ENCODE measurements around the gene ZCCHC2.

Gene ZCCHC2

DNA sequence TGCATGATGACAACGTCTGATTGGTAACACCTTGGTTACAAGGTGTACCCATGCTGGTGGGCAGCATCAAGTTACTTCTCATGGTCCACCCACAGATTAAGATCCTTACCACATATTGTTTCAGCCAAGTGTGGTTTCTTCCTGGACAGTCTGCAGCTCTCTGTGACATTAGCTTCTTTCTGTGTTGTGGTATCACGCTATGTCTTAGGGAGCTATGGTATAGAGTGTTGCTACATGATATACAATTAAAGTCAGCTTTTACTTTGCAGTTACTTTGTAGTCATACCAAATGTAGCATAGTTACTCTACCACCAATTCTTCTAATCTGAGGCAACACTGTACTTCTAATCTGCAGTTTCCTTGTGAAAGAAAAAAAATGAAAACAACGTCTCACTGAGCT, 48.8 kb downstream of the ZCCHC2 start:
- H3K4me2 ChIP-seq (ENCODE audit: insufficient read depth, low read length, poor library complexity, severe bottlenecking), result no peak overlapping the region
- H3K4me1 ChIP-seq (ENCODE audit: control insufficient read depth in 2 of 2, insufficient read depth in 1 of 2, low read depth in 1 of 2, low read length in 2 of 2), result no peaks in the 10 kb centered on the region
- no peak overlapping the region for H2BK120ac ChIP-seq (ENCODE audit: low read depth, low read length)
- H3K4ac ChIP-seq (ENCODE audit: low read length), result no peak overlapping the region
- no peak overlapping the region for H3K9ac ChIP-seq (ENCODE audit: low read depth, low read length, poor library complexity)
- DNase-seq (ENCODE audit: low spot score), result no peak
- no peaks in the 10 kb centered on the region for H3K79me1 ChIP-seq (ENCODE audit: low read depth, low read length)
- no peaks in the 10 kb centered on the region for H3K27me3 ChIP-seq (ENCODE audit: control insufficient read depth in 3 of 3, insufficient read depth in 3 of 3, low read depth in 1 of 3, low read length in 3 of 3)
- no peak overlapping the region for H2AK5ac ChIP-seq (ENCODE audit: low read depth, low read length)
- H4K8ac ChIP-seq (ENCODE audit: low read depth, low read length), result no peak overlapping the region
- H2AFZ ChIP-seq (ENCODE audit: low read length), result no peak overlapping the region
- H3K23ac ChIP-seq (ENCODE audit: low read depth, low read length, poor library complexity), result no peak overlapping the region
- H3K4me3 ChIP-seq (ENCODE audit: low read length in 2 of 2), result no peak overlapping the region
- H2BK5ac ChIP-seq (ENCODE audit: low read length), result no peak overlapping the region
- H3K18ac ChIP-seq (ENCODE audit: low read length), result no peak overlapping the region
- peaks cover 4 to 13% of the 10 kb centered on the region in 2 donors for H3K9me3 ChIP-seq (replicated peaks in 1 of 2; ENCODE audit: control insufficient read depth in 2 of 2, insufficient read depth in 1 of 2, low read depth in 1 of 2, low read length in 2 of 2)
- H2BK15ac ChIP-seq (ENCODE audit: low read length), result no peak overlapping the region
- no peak overlapping the region for H3K14ac ChIP-seq (ENCODE audit: low read length)
- no peak overlapping the region for H3K27ac ChIP-seq (replicated peaks; ENCODE audit: low read length)
- H4K91ac ChIP-seq (ENCODE audit: low read depth, low read length, poor library complexity), result no peak overlapping the region
- no peak overlapping the region for H2BK12ac ChIP-seq (ENCODE audit: low read length)
- peaks cover 12 to 44% of the 10 kb centered on the region in 2 donors for H3K36me3 ChIP-seq (replicated peaks in 1 of 2; ENCODE audit: control insufficient read depth in 2 of 2, insufficient read depth in 2 of 2, low read length in 2 of 2)
- WGBS, 2 donors (ENCODE audit: extremely low coverage in 2 of 2, insufficient read length in 2 of 2, insufficient replicate concordance in 1 of 2), result no CpG with 5 or more reads among the region's 3 CpGs

DNA sequence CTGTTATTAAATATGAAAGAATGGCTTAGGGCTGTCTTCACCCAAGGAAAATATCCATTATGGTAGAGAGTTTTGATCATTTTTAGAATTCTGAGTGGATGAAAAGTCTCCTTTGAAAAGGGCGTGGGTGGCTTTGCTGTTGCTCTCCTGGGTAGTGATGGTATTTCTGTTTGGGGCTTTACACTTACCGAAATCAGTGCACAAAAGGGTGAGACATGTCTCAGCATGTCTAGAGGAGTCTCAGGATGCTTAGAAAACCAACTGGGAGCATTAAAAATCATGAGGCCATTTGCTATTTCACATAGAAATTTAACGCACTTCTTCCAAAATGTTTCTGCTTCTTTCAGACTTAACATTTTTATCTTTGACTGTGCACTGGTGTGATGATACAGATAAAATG, 49.6 kb downstream of the ZCCHC2 start:
- no peak overlapping the region for H2BK5ac ChIP-seq (ENCODE audit: low read length)
- H3K4me3 ChIP-seq (ENCODE audit: low read length in 2 of 2), result no peak overlapping the region
- H2BK15ac ChIP-seq (ENCODE audit: low read length), result no peak overlapping the region
- H3K27ac ChIP-seq (replicated peaks; ENCODE audit: low read length), result no peak overlapping the region
- WGBS, 2 donors (ENCODE audit: extremely low coverage in 2 of 2, insufficient read length in 2 of 2, insufficient replicate concordance in 1 of 2), result no CpG with 5 or more reads among the region's 3 CpGs
- no peaks in the 10 kb centered on the region for H3K79me1 ChIP-seq (ENCODE audit: low read depth, low read length)
- no peak overlapping the region for H2AK5ac ChIP-seq (ENCODE audit: low read depth, low read length)
- no peak overlapping the region for H2BK12ac ChIP-seq (ENCODE audit: low read length)
- H2AFZ ChIP-seq (ENCODE audit: low read length), result no peak overlapping the region
- no peak overlapping the region for H3K4ac ChIP-seq (ENCODE audit: low read length)
- H3K9me3 ChIP-seq (replicated peaks in 1 of 2; ENCODE audit: control insufficient read depth in 2 of 2, insufficient read depth in 1 of 2, low read depth in 1 of 2, low read length in 2 of 2), result peaks cover 4 to 13% of the 10 kb centered on the region in 2 donors
- H3K14ac ChIP-seq (ENCODE audit: low read length), result no peak overlapping the region
- H3K18ac ChIP-seq (ENCODE audit: low read length), result no peak overlapping the region
- H4K91ac ChIP-seq (ENCODE audit: low read depth, low read length, poor library complexity), result no peak overlapping the region
- peaks cover 12 to 43% of the 10 kb centered on the region in 2 donors for H3K36me3 ChIP-seq (replicated peaks in 1 of 2; ENCODE audit: control insufficient read depth in 2 of 2, insufficient read depth in 2 of 2, low read length in 2 of 2)
- no peaks in the 10 kb centered on the region for H3K4me1 ChIP-seq (ENCODE audit: control insufficient read depth in 2 of 2, insufficient read depth in 1 of 2, low read depth in 1 of 2, low read length in 2 of 2)
- H3K4me2 ChIP-seq (ENCODE audit: insufficient read depth, low read length, poor library complexity, severe bottlenecking), result no peak overlapping the region
- no peaks in the 10 kb centered on the region for H3K27me3 ChIP-seq (ENCODE audit: control insufficient read depth in 3 of 3, insufficient read depth in 3 of 3, low read depth in 1 of 3, low read length in 3 of 3)
- DNase-seq (ENCODE audit: low spot score), result no peak
- H3K23ac ChIP-seq (ENCODE audit: low read depth, low read length, poor library complexity), result no peak overlapping the region
- no peak overlapping the region for H3K9ac ChIP-seq (ENCODE audit: low read depth, low read length, poor library complexity)
- no peak overlapping the region for H4K8ac ChIP-seq (ENCODE audit: low read depth, low read length)
- no peak overlapping the region for H2BK120ac ChIP-seq (ENCODE audit: low read depth, low read length)

GRCh38 chr18:62574776-62575175, 52.0 kb downstream of the ZCCHC2 start:
- Histone ChIP-seq H2AFZ (ENCODE audit: low read length) (no peak overlapping the region), H3K4me3 (ENCODE audit: low read length in 2 of 2) (no peak overlapping the region), H3K18ac (ENCODE audit: low read length) (peak overlapping the region; percentile 50), H4K91ac (ENCODE audit: low read depth, low read length, poor library complexity) (no peak overlapping the region), H3K9ac (ENCODE audit: low read depth, low read length, poor library complexity) (peak overlapping the region; percentile 36), H3K4me2 (ENCODE audit: insufficient read depth, low read length, poor library complexity, severe bottlenecking) (no peak overlapping the region), H2BK15ac (ENCODE audit: low read length) (no peak overlapping the region), H3K14ac (ENCODE audit: low read length) (peak overlapping the region; percentile 6), H3K79me1 (ENCODE audit: low read depth, low read length) (no peaks in the 10 kb centered on the region), H2BK12ac (ENCODE audit: low read length) (no peak overlapping the region), H4K8ac (ENCODE audit: low read depth, low read length) (no peak overlapping the region), H3K27me3 (ENCODE audit: control insufficient read depth in 3 of 3, insufficient read depth in 3 of 3, low read depth in 1 of 3, low read length in 3 of 3) (no peaks in the 10 kb centered on the region), H3K36me3 (replicated peaks in 1 of 2; ENCODE audit: control insufficient read depth in 2 of 2, insufficient read depth in 2 of 2, low read length in 2 of 2) (peaks cover 12 to 46% of the 10 kb centered on the region in 2 donors), H3K4me1 (ENCODE audit: control insufficient read depth in 2 of 2, insufficient read depth in 1 of 2, low read depth in 1 of 2, low read length in 2 of 2) (no peaks in the 10 kb centered on the region), H2BK120ac (ENCODE audit: low read depth, low read length) (no peak overlapping the region), H3K9me3 (replicated peaks in 1 of 2; ENCODE audit: control insufficient read depth in 2 of 2, insufficient read depth in 1 of 2, low read depth in 1 of 2, low read length in 2 of 2) (peaks cover 4 to 13% of the 10 kb centered on the region in 2 donors), H3K23ac (ENCODE audit: low read depth, low read length, poor library complexity) (peak overlapping the region; percentile 30), H3K4ac (ENCODE audit: low read length) (no peak overlapping the region), H2AK5ac (ENCODE audit: low read depth, low read length) (no peak overlapping the region), H3K27ac (replicated peaks; ENCODE audit: low read length) (no peak overlapping the region), H2BK5ac (ENCODE audit: low read length) (no peak overlapping the region)
- DNase-seq (ENCODE audit: low spot score), result no peak
- no CpG with 5 or more reads among the region's 11 CpGs for WGBS, 2 donors (ENCODE audit: extremely low coverage in 2 of 2, insufficient read length in 2 of 2, insufficient replicate concordance in 1 of 2)

DNA sequence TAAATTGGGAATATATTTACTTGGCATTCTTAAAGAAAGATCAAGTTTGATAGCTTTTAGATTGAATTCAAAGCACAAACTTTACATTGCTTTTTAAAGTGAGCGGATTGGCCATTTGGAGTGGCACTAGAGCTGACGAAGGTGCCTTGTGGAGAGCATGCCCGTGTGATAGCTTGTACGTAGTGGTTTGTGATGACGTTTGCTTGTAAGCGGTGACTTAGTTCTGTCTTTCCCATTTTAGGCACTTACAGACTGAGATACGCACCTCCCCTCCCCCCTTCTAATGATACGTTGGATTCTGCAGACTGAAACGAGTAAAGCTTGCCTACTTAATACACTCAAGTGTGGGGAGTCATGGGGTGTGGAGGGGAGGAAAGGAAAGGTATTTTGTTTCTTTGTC, 53.4 kb downstream of the ZCCHC2 start:
- WGBS, 2 donors (ENCODE audit: extremely low coverage in 2 of 2, insufficient read length in 2 of 2, insufficient replicate concordance in 1 of 2), result no CpG with 5 or more reads among the region's 9 CpGs
- no peak overlapping the region for H4K91ac ChIP-seq (ENCODE audit: low read depth, low read length, poor library complexity)
- H3K4me2 ChIP-seq (ENCODE audit: insufficient read depth, low read length, poor library complexity, severe bottlenecking), result no peak overlapping the region
- peaks cover 9 to 33% of the 10 kb centered on the region in 2 donors for H3K36me3 ChIP-seq (replicated peaks in 1 of 2; ENCODE audit: control insufficient read depth in 2 of 2, insufficient read depth in 2 of 2, low read length in 2 of 2)
- no peak overlapping the region for H2BK120ac ChIP-seq (ENCODE audit: low read depth, low read length)
- no peak overlapping the region for H3K23ac ChIP-seq (ENCODE audit: low read depth, low read length, poor library complexity)
- H2BK15ac ChIP-seq (ENCODE audit: low read length), result no peak overlapping the region
- no peak overlapping the region for H2BK12ac ChIP-seq (ENCODE audit: low read length)
- H3K4me1 ChIP-seq (ENCODE audit: control insufficient read depth in 2 of 2, insufficient read depth in 1 of 2, low read depth in 1 of 2, low read length in 2 of 2), result no peaks in the 10 kb centered on the region
- no peak overlapping the region for H3K4ac ChIP-seq (ENCODE audit: low read length)
- H2BK5ac ChIP-seq (ENCODE audit: low read length), result no peak overlapping the region
- H3K14ac ChIP-seq (ENCODE audit: low read length), result no peak overlapping the region
- no peak overlapping the region for H3K4me3 ChIP-seq (ENCODE audit: low read length in 2 of 2)
- no peak for DNase-seq (ENCODE audit: low spot score)
- H3K27ac ChIP-seq (replicated peaks; ENCODE audit: low read length), result no peak overlapping the region
- H2AK5ac ChIP-seq (ENCODE audit: low read depth, low read length), result no peak overlapping the region
- no peaks in the 10 kb centered on the region for H3K27me3 ChIP-seq (ENCODE audit: control insufficient read depth in 3 of 3, insufficient read depth in 3 of 3, low read depth in 1 of 3, low read length in 3 of 3)
- H2AFZ ChIP-seq (ENCODE audit: low read length), result no peak overlapping the region
- no peaks in the 10 kb centered on the region for H3K79me1 ChIP-seq (ENCODE audit: low read depth, low read length)
- no peak overlapping the region for H3K18ac ChIP-seq (ENCODE audit: low read length)
- peaks cover 0 to 2% of the 10 kb centered on the region in 2 donors for H3K9me3 ChIP-seq (replicated peaks in 1 of 2; ENCODE audit: control insufficient read depth in 2 of 2, insufficient read depth in 1 of 2, low read depth in 1 of 2, low read length in 2 of 2)
- no peak overlapping the region for H4K8ac ChIP-seq (ENCODE audit: low read depth, low read length)
- no peak overlapping the region for H3K9ac ChIP-seq (ENCODE audit: low read depth, low read length, poor library complexity)

All from neuronal stem cell (in vitro differentiated cells).